Stimulated activated CD8-positive, alpha-beta memory T cell treated with anti-CD3 and anti-CD28 coated beads, Interleukin-15, amount 100 ng/mL, for 1 hour (primary cell): Measurements from ENCODE around the gene EFNA5.

Experiments used
- DNase-seq: peaks from one replicate; pipeline ENCODE4 v3.0.0-alpha.2; 2020; ENCODE audit warnings: low read depth

EFNA5 gene

GRCh38 chr5:107672211-107673038, 1.7 kb upstream of the EFNA5 start:
- DNase-seq = no peak

GRCh38 chr5:107671742-107672210, 1.0 kb upstream of the EFNA5 start:
- DNase-seq = no peak

- DNase-seq = no peak
Measured at GRCh38 chr5:107670087-107670931, 428 bp downstream of the EFNA5 start.

GRCh38 chr5:107669096-107670031, 1.4 kb downstream of the EFNA5 start:
- no peak for DNase-seq

GRCh38 chr5:107668154-107669095, 2.3 kb downstream of the EFNA5 start:
- no peak for DNase-seq

- no peak for DNase-seq
Measured at GRCh38 chr5:107666051-107666655, 4.6 kb downstream of the EFNA5 start.

GRCh38 chr5:107665036-107665570, 5.6 kb downstream of the EFNA5 start:
- no peak for DNase-seq

- no peak for DNase-seq
Measured at GRCh38 chr5:107663697-107664096, 7.0 kb downstream of the EFNA5 start.

GRCh38 chr5:107661650-107662044, 9.1 kb downstream of the EFNA5 start:
- DNase-seq = no peak

- DNase-seq = no peak
Measured at GRCh38 chr5:107661038-107661649, 9.6 kb downstream of the EFNA5 start.

- no peak for DNase-seq
Measured at GRCh38 chr5:107658528-107658927, 12.2 kb downstream of the EFNA5 start.

GRCh38 chr5:107655831-107656230, 14.9 kb downstream of the EFNA5 start:
- no peak for DNase-seq

GRCh38 chr5:107654827-107655226, 15.9 kb downstream of the EFNA5 start:
- no peak for DNase-seq

- DNase-seq = no peak
Measured at GRCh38 chr5:107653685-107654084, 17.1 kb downstream of the EFNA5 start.

GRCh38 chr5:107652839-107653607, 17.7 kb downstream of the EFNA5 start:
- DNase-seq = no peak

GRCh38 chr5:107652408-107652807, 18.3 kb downstream of the EFNA5 start:
- no peak for DNase-seq

- DNase-seq = no peak
Measured at GRCh38 chr5:107651325-107651724, 19.4 kb downstream of the EFNA5 start.

- no peak for DNase-seq
Measured at GRCh38 chr5:107646418-107646817, 24.3 kb downstream of the EFNA5 start.

GRCh38 chr5:107640568-107640967, 30.2 kb downstream of the EFNA5 start:
- no peak for DNase-seq
